Loucy (cell line): ENCODE data around the gene DGKB.

ENCODE experiments used
- H2AFZ ChIP-seq: fragments of 200-600 bp; sonication (generic); 2 replicates; pipeline ENCODE4 v1.6.0; 2016; ENCODE audit warnings: antibody characterized with exemption, mild to moderate bottlenecking, low read length, moderate library complexity
- H3F3A ChIP-seq: fragments of 200-600 bp; 2 replicates; pipeline ENCODE4 v1.6.0; 2016; ENCODE audit warnings: antibody characterized with exemption, low read depth, mild to moderate bottlenecking
- H3K27me3 ChIP-seq: fragments of 200-600 bp; sonication (generic); 2 replicates; pipeline ENCODE4 v1.6.1; 2014; ENCODE audit warnings: low read length, mild to moderate bottlenecking; ENCODE audit not compliant: insufficient read depth, poor library complexity, severe bottlenecking
- H3K36me3 ChIP-seq: fragments of 200-600 bp; sonication (generic); 2 replicates; pipeline ENCODE4 v1.6.1; 2016; ENCODE audit warnings: low read length; ENCODE audit not compliant: insufficient read depth
- H3K4me1 ChIP-seq: fragments of 200-600 bp; sonication (generic); 2 replicates; pipeline ENCODE4 v1.5.1; 2014; ENCODE audit warnings: low read length, mild to moderate bottlenecking; ENCODE audit not compliant: insufficient read depth, poor library complexity, severe bottlenecking
- H3K4me2 ChIP-seq: fragments of 200-600 bp; sonication (generic); 2 replicates; pipeline ENCODE4 v1.6.0; 2014; ENCODE audit warnings: antibody characterized with exemption, low read length, low read depth, mild to moderate bottlenecking; ENCODE audit not compliant: poor library complexity, severe bottlenecking
- H3K4me3 ChIP-seq: fragments of 200-600 bp; sonication (generic); 2 replicates; pipeline ENCODE4 v1.5.1; 2014; ENCODE audit warnings: low read length, mild to moderate bottlenecking, mixed read lengths; ENCODE audit not compliant: poor library complexity, severe bottlenecking
- H3K79me2 ChIP-seq: fragments of 200-600 bp; sonication (generic); 2 replicates; pipeline ENCODE4 v1.6.1; 2014; ENCODE audit warnings: low read length; ENCODE audit not compliant: insufficient read depth
- H3K9ac ChIP-seq: fragments of 200-600 bp; sonication (generic); 2 replicates; pipeline ENCODE4 v1.6.0; 2014; ENCODE audit warnings: mild to moderate bottlenecking, low read depth, low read length, moderate library complexity; ENCODE audit not compliant: poor library complexity, severe bottlenecking
- H3K9me2 ChIP-seq: fragments of 200-600 bp; sonication (generic); replicated peaks from 2 replicates; pipeline ENCODE4 v1.6.1; 2016; ENCODE audit warnings: low read depth, low read length, mixed read lengths
- H3K9me3 ChIP-seq: fragments of 200-600 bp; sonication (generic); 2 replicates; pipeline ENCODE4 v1.6.1; 2014; ENCODE audit warnings: mild to moderate bottlenecking, antibody characterized with exemption, low read length, low read depth; ENCODE audit not compliant: insufficient read depth
- H4K20me1 ChIP-seq: fragments of 200-600 bp; sonication (generic); 2 replicates; pipeline ENCODE4 v1.6.0; 2014; ENCODE audit warnings: antibody characterized with exemption, low read length, mild to moderate bottlenecking; ENCODE audit not compliant: insufficient read depth, poor library complexity, severe bottlenecking
- EZH2phosphoT487 ChIP-seq: fragments of 200-600 bp; IDR thresholded peaks from 2 replicates; pipeline ENCODE4 v1.6.1; 2018; ENCODE audit warnings: antibody characterized with exemption, mild to moderate bottlenecking, moderate library complexity, borderline replicate concordance
- TF ChIP-seq, protein P1 (sequence below): fragments of 200-600 bp; sonication (generic); conservative IDR thresholded peaks from 2 replicates; pipeline ENCODE4 v1.5.1; 2014; ENCODE audit warnings: mild to moderate bottlenecking, antibody characterized with exemption, low read length

Gene DGKB

DNA sequence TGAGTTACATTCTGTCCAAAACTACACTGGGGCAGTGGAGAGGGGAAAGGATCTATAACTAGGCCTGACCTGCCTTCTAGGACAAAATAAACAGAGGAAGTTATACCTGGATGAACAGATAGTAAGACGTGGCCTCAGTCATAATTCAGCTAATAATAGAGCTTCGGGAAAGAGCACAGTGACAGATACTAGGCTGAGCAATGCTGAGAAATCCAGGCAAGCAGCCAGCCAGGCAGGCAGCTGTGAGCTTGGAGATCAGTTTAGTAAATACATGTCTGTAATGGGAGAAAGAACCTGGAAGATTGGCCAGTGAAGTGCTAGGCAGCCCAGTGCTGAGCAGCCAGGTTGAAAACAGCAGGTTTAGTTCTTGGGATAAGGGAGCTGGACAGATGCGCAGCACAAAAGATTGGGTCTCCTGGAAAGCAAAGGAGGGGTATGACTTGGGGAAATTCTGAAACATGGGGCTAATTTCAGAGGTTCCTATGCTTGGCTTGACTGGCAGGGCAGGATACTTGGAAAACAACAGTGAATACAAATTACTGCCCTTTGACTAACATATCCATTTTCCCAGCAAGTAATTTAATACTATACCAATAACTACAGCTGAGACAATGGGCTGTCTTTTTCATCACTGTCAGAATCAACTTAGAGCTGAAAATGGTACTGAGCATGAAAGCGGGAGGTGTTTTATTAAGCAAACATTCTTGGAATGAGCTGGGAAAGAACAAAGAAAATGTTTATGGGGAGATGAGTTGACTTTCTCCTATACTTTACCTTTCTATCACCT lies 140.8 kb downstream of the DGKB start:
- Histone ChIP-seq H3F3A (no peaks in the 10 kb centered on the region), H3K79me2 (no peaks in the 10 kb centered on the region), H4K20me1 (no peaks in the 10 kb centered on the region), H2AFZ (no peak overlapping the region), H3K4me3 (no peak overlapping the region), H3K9me2 (no peaks in the 10 kb centered on the region), H3K4me1 (no peaks in the 10 kb centered on the region), H3K36me3 (no peaks in the 10 kb centered on the region), H3K9ac (no peak overlapping the region), H3K9me3 (no peaks in the 10 kb centered on the region), H3K4me2 (no peak overlapping the region), H3K27me3 (no peaks in the 10 kb centered on the region)
- TF ChIP-seq, protein P1, sequence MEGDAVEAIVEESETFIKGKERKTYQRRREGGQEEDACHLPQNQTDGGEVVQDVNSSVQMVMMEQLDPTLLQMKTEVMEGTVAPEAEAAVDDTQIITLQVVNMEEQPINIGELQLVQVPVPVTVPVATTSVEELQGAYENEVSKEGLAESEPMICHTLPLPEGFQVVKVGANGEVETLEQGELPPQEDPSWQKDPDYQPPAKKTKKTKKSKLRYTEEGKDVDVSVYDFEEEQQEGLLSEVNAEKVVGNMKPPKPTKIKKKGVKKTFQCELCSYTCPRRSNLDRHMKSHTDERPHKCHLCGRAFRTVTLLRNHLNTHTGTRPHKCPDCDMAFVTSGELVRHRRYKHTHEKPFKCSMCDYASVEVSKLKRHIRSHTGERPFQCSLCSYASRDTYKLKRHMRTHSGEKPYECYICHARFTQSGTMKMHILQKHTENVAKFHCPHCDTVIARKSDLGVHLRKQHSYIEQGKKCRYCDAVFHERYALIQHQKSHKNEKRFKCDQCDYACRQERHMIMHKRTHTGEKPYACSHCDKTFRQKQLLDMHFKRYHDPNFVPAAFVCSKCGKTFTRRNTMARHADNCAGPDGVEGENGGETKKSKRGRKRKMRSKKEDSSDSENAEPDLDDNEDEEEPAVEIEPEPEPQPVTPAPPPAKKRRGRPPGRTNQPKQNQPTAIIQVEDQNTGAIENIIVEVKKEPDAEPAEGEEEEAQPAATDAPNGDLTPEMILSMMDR, result no peak
- TF ChIP-seq EZH2phosphoT487, result no peak

DNA sequence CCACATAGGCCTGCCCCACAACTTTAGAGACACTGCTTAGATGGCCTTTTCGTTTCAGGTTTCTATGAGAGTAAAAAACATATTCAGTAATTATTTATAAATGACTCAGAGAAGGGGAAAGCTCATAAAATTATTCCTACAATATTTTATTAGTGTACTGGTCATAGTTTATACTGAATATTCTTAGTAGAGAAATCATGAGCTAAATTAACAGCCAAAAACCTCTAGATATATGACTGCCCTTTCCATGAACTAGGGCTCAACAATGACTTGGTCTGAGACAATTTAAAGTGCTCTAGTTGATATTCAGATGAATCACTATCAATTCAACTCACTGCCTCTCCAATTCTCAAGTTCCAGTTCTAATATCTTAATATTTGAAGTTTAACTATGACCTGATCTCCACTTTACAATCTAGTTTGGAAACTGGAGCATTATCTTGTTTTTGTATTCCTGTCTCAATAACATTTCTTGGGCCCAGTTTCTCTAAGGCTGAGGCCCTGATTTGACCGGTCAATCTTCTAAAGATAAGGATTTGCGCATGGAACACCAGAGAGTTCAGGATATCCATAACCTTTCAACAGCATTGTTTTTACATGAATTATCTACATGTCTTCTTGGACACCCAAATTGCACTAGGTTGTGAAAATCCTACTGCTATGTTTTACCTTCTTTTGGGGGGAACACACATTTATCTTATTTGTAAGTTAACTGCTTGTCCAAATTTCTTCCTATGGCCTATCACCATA lies 141.6 kb downstream of the DGKB start:
- H3F3A ChIP-seq, result no peaks in the 10 kb centered on the region
- no peaks in the 10 kb centered on the region for H3K36me3 ChIP-seq
- no peaks in the 10 kb centered on the region for H3K79me2 ChIP-seq
- no peak overlapping the region for H2AFZ ChIP-seq
- no peaks in the 10 kb centered on the region for H3K9me2 ChIP-seq
- H3K9ac ChIP-seq, result no peak overlapping the region
- H3K4me1 ChIP-seq, result no peaks in the 10 kb centered on the region
- H3K4me2 ChIP-seq, result no peak overlapping the region
- H4K20me1 ChIP-seq, result no peaks in the 10 kb centered on the region
- no peaks in the 10 kb centered on the region for H3K27me3 ChIP-seq
- no peak for TF ChIP-seq EZH2phosphoT487
- TF ChIP-seq, protein P1, result no peak
- no peak overlapping the region for H3K4me3 ChIP-seq
- H3K9me3 ChIP-seq, result no peaks in the 10 kb centered on the region

DNA sequence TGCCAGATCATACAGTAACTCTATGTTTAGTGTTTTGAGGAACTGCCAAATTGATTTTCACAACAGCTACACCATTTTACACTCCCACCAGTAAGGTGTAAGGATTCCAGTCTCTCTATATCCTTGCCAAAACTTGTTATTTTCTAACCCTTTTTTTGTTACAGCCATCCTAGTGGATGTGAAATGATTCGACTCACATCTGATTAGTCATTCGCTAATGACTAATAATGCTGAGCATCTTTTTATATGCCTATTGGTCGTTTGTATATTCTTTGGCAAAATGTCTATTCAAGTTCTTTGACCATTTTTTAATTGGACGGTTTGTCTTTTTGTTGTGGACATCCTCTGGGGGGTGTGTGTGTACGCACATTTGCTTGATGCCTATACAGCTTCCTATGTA lies 142.8 kb downstream of the DGKB start:
- Histone ChIP-seq H3K9ac (no peak overlapping the region), H3K4me1 (no peaks in the 10 kb centered on the region), H3F3A (no peaks in the 10 kb centered on the region), H3K27me3 (no peaks in the 10 kb centered on the region), H3K79me2 (no peaks in the 10 kb centered on the region), H2AFZ (no peak overlapping the region), H3K4me2 (no peak overlapping the region), H3K4me3 (no peak overlapping the region), H3K9me2 (no peaks in the 10 kb centered on the region), H3K36me3 (no peaks in the 10 kb centered on the region), H3K9me3 (no peaks in the 10 kb centered on the region), H4K20me1 (no peaks in the 10 kb centered on the region)
- TF ChIP-seq, protein P1, result no peak
- TF ChIP-seq EZH2phosphoT487, result no peak
